Esophagus squamous epithelium (tissue), 5 donors: Measurements from ENCODE around the gene GUF1. TPM values are rescaled to one million over a fixed set of nuclear protein-coding genes. Genes with fewer than 3 reads are reported as not detected.
A peak's percentile ranks its signal among the peaks of the same experiment; 100 is the strongest.

Experiments used
- DNase-seq: peaks from one replicate; lab custom pipeline; 2025; lab: John Stamatoyannopoulos, UW
- H3K27ac ChIP-seq, 4 donors: fragments of 200-600 bp; sonication (generic); one replicate each; pipeline ENCODE4 v1.5.1; 2016 to 2019; ENCODE audit warnings: mild to moderate bottlenecking in 1 of 4
- H3K27me3 ChIP-seq, 4 donors: fragments of 200-600 bp; sonication (generic); 1 replicate in 3 of 4; 2 replicates in 1 of 4; pipeline versions ENCODE4 v1.5.1 to v1.6.0; 2017 to 2021; ENCODE audit warnings: antibody characterized with exemption in 1 of 4
- H3K36me3 ChIP-seq, 3 donors: fragments of 200-600 bp; sonication (generic); one replicate each; pipeline ENCODE4 v1.5.1; 2016 to 2019
- H3K4me1 ChIP-seq, 3 donors: fragments of 200-600 bp; sonication (generic); one replicate each; pipeline ENCODE4 v1.5.1; 2017 to 2019
- H3K4me3 ChIP-seq, 4 donors: fragments of 200-600 bp; sonication (generic); 1 replicate in 3 of 4; 2 replicates in 1 of 4; pipeline ENCODE4 v1.5.1; 2016 to 2019; ENCODE audit warnings: mild to moderate bottlenecking in 2 of 4, moderate library complexity in 1 of 4
- H3K9me3 ChIP-seq, 3 donors: fragments of 200-600 bp; sonication (generic); one replicate each; pipeline ENCODE4 v1.5.1; 2016 to 2019
- POLR2A ChIP-seq, 4 donors: fragments of 450-650 bp; IDR thresholded peaks; one replicate each; pipeline ENCODE4 v1.6.1; 2017; ENCODE audit warnings: antibody characterized with exemption in 4 of 4, mild to moderate bottlenecking in 4 of 4, moderate library complexity in 3 of 4
- WGBS, 2 donors: methylation state at CpG; one replicate each; pipeline ENCODE4 v1.1.5; 2018; 5-methylcytosine and 5-hydroxymethylcytosine counted together
- intact Hi-C: fragments of 100-400 bp; cut with DNase I; formaldehyde crosslinking; loops from one replicate; pipeline ENCODE4 v1.15.0; 2022
- total RNA-seq, 4 donors: library from RNA; depleted of rRNA; stranded (reverse); fragments of >200 nt; gene quantifications; one replicate each; pipeline ENCODE4 v1.1.0, GENCODE V29; 2016
- TF ChIP-seq, protein P1 (sequence below), 6 experiments: fragments of 450-650 bp in 4 of 6; fragments of 200-600 bp in 2 of 6; sonication (generic) in 2 of 6; IDR thresholded peaks; one replicate each; pipeline ENCODE4 v1.5.1; 2016 to 2019; ENCODE audit warnings: antibody characterized with exemption in 6 of 6, mild to moderate bottlenecking in 4 of 6, moderate library complexity in 4 of 6
- donor health status: DM: yes; HTN: yes; CAD: no.

GUF1 gene
- total RNA-seq, 4 donors from 2014 or later: 15.3 to 21.7 (median 17.4) TPM

GRCh38 chr4:44671636-44672035 is 6.6 kb upstream of the GUF1 start:
- Histone ChIP-seq H3K4me3 (no peak overlapping the region), H3K36me3 (no peaks in the 10 kb centered on the region), H3K27me3 (no peaks in the 10 kb centered on the region), H3K27ac (no peak overlapping the region), H3K9me3 (no peaks in the 10 kb centered on the region), H3K4me1 (no peaks in the 10 kb centered on the region)
- TF ChIP-seq, protein P1, sequence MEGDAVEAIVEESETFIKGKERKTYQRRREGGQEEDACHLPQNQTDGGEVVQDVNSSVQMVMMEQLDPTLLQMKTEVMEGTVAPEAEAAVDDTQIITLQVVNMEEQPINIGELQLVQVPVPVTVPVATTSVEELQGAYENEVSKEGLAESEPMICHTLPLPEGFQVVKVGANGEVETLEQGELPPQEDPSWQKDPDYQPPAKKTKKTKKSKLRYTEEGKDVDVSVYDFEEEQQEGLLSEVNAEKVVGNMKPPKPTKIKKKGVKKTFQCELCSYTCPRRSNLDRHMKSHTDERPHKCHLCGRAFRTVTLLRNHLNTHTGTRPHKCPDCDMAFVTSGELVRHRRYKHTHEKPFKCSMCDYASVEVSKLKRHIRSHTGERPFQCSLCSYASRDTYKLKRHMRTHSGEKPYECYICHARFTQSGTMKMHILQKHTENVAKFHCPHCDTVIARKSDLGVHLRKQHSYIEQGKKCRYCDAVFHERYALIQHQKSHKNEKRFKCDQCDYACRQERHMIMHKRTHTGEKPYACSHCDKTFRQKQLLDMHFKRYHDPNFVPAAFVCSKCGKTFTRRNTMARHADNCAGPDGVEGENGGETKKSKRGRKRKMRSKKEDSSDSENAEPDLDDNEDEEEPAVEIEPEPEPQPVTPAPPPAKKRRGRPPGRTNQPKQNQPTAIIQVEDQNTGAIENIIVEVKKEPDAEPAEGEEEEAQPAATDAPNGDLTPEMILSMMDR (IDR thresholded peaks at IDR 0.05): no peak
- no peak for TF ChIP-seq POLR2A (IDR thresholded peaks at IDR 0.05)
- 77 to 87% methylated on average over 3 of the region's 3 CpGs for WGBS, 2 donors
- no peak for DNase-seq
- intact Hi-C loops: no loop called here

DNA sequence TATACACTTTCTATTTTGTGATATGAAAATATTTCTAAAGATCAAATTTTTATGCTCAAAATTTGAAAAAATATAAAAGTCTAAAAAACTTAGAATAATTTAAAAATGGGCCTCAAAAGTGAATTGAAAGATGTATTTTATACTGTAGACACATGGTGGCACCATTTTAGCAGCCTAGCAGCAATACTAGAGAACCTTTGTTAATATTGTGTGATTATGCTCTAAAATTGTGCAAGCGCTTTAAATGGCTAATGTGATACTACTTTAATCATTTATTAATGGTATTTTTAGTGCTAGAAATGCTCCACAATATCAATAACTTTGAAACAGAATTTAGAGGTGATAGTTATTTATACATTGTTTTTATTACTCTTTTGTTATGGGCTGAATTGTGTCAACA is 3.7 kb upstream of the GUF1 start:
- no peaks in the 10 kb centered on the region for H3K36me3 ChIP-seq
- intact Hi-C loops: no loop called here
- H3K27ac ChIP-seq: no peak overlapping the region
- no peak overlapping the region for H3K4me3 ChIP-seq
- no peaks in the 10 kb centered on the region for H3K9me3 ChIP-seq
- DNase-seq: no peak
- H3K4me1 ChIP-seq: peaks cover 5 to 16% (median 7%) of the 10 kb centered on the region in 3 donors
- TF ChIP-seq POLR2A (IDR thresholded peaks at IDR 0.05): no peak
- TF ChIP-seq, protein P1 (IDR thresholded peaks at IDR 0.05): no peak
- H3K27me3 ChIP-seq: no peaks in the 10 kb centered on the region
- WGBS, 2 donors: 76 to 79% methylated on average over 1 of the region's 1 CpG

DNA sequence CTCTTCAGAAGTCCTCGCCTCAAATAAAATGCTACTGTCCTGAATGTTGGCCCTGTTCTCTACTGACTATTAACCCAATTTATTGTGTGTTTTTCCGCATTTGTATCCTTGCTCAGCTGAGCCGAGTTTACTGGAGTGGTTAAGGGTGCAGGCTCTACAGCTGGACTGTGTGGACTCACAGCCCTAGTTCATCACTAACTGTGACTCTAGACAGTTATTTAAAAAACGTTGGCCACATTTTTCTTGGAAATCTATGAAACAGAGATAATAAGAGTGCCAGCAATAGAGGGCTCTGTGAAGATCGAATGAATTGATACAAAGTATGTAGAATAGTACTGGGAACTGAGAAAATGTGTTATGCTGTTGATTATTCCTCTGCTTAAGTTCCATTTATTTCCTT is 2.9 kb upstream of the GUF1 start:
- DNase-seq: no peak
- intact Hi-C loops: no loop called here
- WGBS, 2 donors: 72 to 77% methylated on average over 5 of the region's 5 CpGs

DNA sequence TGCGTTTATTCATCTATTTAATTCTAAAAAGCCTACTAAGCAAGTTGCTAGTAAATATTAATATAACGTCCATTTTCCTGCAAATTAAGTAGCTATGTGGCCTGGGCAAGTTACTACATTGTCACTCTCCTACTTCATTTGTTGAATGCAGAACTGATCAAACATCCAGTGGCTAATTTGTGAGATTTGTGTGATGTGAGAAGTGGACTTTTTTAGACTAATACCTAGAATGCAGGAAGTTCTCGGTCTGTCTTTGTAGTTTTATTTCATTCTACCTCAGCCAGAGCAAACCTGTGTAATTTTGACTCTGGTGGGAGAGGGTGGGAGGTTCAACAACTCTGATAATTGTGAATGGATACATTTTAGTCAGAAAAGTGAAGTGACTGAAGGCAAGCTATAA is 840 bp downstream of the GUF1 start:
- H3K4me1 ChIP-seq: peaks cover 12 to 40% (median 21%) of the 10 kb centered on the region in 3 donors
- H3K4me3 ChIP-seq: peak overlapping the region; percentile 84 to 86 (median 84)
- WGBS, 2 donors: 2 to 10% methylated on average over 3 of the region's 3 CpGs
- no peaks in the 10 kb centered on the region for H3K27me3 ChIP-seq
- intact Hi-C loops: no loop called here
- peak overlapping the region in 3 of 4 donors; percentile 92 to 94 (median 92) for H3K27ac ChIP-seq
- peaks cover 0 to 27% (median 3%) of the 10 kb centered on the region in 3 donors for H3K36me3 ChIP-seq
- TF ChIP-seq, protein P1 (IDR thresholded peaks at IDR 0.05): no peak
- TF ChIP-seq POLR2A (IDR thresholded peaks at IDR 0.05): no peak
- H3K9me3 ChIP-seq: no peaks in the 10 kb centered on the region
- no peak for DNase-seq

More for the DNA sequence above, 2.9 kb upstream of the GUF1 start:
- no peak overlapping the region for H3K27ac ChIP-seq
- no peaks in the 10 kb centered on the region for H3K36me3 ChIP-seq
- TF ChIP-seq, protein P1 (IDR thresholded peaks at IDR 0.05): no peak
- no peak for TF ChIP-seq POLR2A (IDR thresholded peaks at IDR 0.05)
- H3K9me3 ChIP-seq: no peaks in the 10 kb centered on the region
- H3K4me1 ChIP-seq: peaks cover 12 to 25% (median 14%) of the 10 kb centered on the region in 3 donors
- H3K4me3 ChIP-seq: no peak overlapping the region
- H3K27me3 ChIP-seq: no peaks in the 10 kb centered on the region

- H3K36me3 ChIP-seq: peaks cover 7 to 82% (median 24%) of the 10 kb centered on the region in 3 donors
- H3K27ac ChIP-seq: no peak overlapping the region
- DNase-seq: no peak
- no peak for TF ChIP-seq POLR2A (IDR thresholded peaks at IDR 0.05)
- TF ChIP-seq, protein P1 (IDR thresholded peaks at IDR 0.05): no peak
- intact Hi-C loops: no loop called here
- WGBS, 2 donors: 87 to 97% methylated on average over 1 of the region's 1 CpG
- H3K27me3 ChIP-seq: no peaks in the 10 kb centered on the region
- H3K4me3 ChIP-seq: no peak overlapping the region
- peaks cover 5 to 22% (median 14%) of the 10 kb centered on the region in 3 donors for H3K4me1 ChIP-seq
- no peaks in the 10 kb centered on the region for H3K9me3 ChIP-seq
Observed at GRCh38 chr4:44684648-44685047, 6.4 kb downstream of the GUF1 start.
